Esophagus muscularis mucosa (tissue), 4 donors: ENCODE data around the gene RNF157. TPM values are rescaled to one million over a fixed set of nuclear protein-coding genes. Genes with fewer than 3 reads are reported as not detected.

Experiments used
- DNase-seq: peaks from one replicate; pipeline ENCODE4 v3.0.0-alpha.2; 2017; ENCODE audit errors: extremely low spot score
- H3K27ac ChIP-seq, 4 donors: fragments of 200-600 bp; sonication (generic); replicated peaks in 1 of 4; 1 replicate in 3 of 4; 2 replicates in 1 of 4; pipeline ENCODE4 v1.5.1; 2016 to 2019; ENCODE audit warnings: mild to moderate bottlenecking in 1 of 4
- H3K27me3 ChIP-seq, 4 donors: fragments of 200-600 bp; sonication (generic); one replicate each; pipeline versions ENCODE4 v1.5.1 to v1.6.0; 2016 to 2019
- H3K36me3 ChIP-seq, 4 donors: fragments of 200-600 bp; sonication (generic); one replicate each; pipeline ENCODE4 v1.5.1; 2016 to 2019
- H3K4me1 ChIP-seq, 4 donors: fragments of 200-600 bp; sonication (generic); one replicate each; pipeline ENCODE4 v1.5.1; 2016 to 2019
- H3K4me3 ChIP-seq, 4 donors: fragments of 200-600 bp; sonication (generic); 1 replicate in 2 of 4; 2 replicates in 2 of 4; pipeline ENCODE4 v1.5.1; 2016 to 2019; ENCODE audit warnings: mild to moderate bottlenecking in 4 of 4, moderate library complexity in 1 of 4
- H3K9me3 ChIP-seq, 4 donors: fragments of 200-600 bp; sonication (generic); 1 replicate in 3 of 4; 2 replicates in 1 of 4; pipeline ENCODE4 v1.5.1; 2016 to 2019
- EP300 ChIP-seq: sonication (generic); formaldehyde crosslinking; IDR thresholded peaks from one replicate; pipeline ENCODE4 v1.6.1; 2017; ENCODE audit warnings: antibody characterized with exemption
- POLR2A ChIP-seq: fragments of 450-650 bp; IDR thresholded peaks from one replicate; pipeline ENCODE4 v1.6.1; 2017; ENCODE audit warnings: antibody characterized with exemption, moderate library complexity, mild to moderate bottlenecking, low read depth
- POLR2AphosphoS5 ChIP-seq, 2 donors: sonication (generic); formaldehyde crosslinking; IDR thresholded peaks; one replicate each; pipeline ENCODE4 v1.6.1; 2017; ENCODE audit warnings: antibody characterized with exemption in 2 of 2
- WGBS: methylation state at CpG from one replicate; pipeline ENCODE4 v1.1.5; 2018; 5-methylcytosine and 5-hydroxymethylcytosine counted together
- intact Hi-C: fragments of 100-400 bp; cut with DNase I; formaldehyde crosslinking; loops from one replicate; pipeline ENCODE4 v1.15.1; 2023
- total RNA-seq, 4 donors: library from RNA; depleted of rRNA; stranded (reverse); fragments of >200 nt; gene quantifications; one replicate each; pipeline versions ENCODE4 v1.1.0 to v1.2.1, GENCODE V29; 2016
- TF ChIP-seq, protein P1 (sequence below), 3 experiments: fragments of 200-600 bp in 2 of 3; fragments of 450-650 bp in 1 of 3; sonication (generic) in 2 of 3; IDR thresholded peaks; one replicate each; pipeline ENCODE4 v1.5.1; 2017 to 2019; ENCODE audit warnings: antibody characterized with exemption in 3 of 3, mild to moderate bottlenecking in 2 of 3, moderate library complexity in 1 of 3

The RNF157 gene
- total RNA-seq, 4 donors from 2014 or later, result 2.1 to 8.1 (median 4.8) TPM

DNA sequence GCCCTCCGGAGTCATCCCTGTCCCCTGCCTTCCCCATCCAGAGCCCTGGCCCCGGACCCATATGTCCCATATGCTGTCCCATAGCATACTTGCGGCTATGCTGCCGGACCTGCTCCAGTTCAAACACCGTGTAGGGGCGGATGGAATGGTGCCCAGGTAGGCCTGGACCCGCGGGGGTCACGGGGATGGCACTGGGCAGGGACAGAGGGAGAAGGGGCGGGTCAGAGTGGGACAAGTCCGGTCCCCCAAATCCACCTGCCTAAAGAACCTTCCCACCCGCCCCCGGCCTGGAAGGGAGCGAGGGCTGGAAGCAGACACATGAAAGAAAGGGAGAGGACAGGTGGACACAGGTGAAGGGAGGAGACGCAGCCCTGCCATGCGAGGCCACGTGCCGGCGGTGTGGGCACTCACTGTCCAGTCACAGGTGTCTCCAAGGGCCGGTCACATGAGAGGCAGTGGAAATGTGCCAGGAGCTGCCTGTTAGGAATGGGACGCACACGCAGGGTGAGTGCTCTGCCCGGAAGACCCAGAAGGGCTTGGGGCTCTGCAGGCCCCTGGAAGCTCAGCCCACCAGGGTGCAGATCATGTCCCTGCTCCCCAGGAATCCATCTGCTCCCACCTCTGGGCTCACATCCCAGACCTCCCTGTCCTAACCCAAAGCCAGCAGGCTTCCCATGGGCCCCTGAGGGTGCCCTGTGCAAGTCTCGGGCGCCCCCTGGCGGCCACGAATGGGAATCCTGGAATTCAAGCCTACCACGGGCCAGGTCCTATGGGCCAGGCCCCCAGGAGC lies 38.9 kb upstream of the RNF157 start:
- Histone ChIP-seq H3K9me3 (no peaks in the 10 kb centered on the region), H3K27me3 (no peaks in the 10 kb centered on the region), H3K27ac (no peak overlapping the region), H3K36me3 (peaks cover 0 to 23% (median 0%) of the 10 kb centered on the region in 4 donors), H3K4me1 (peaks cover 8 to 18% (median 13%) of the 10 kb centered on the region in 4 donors), H3K4me3 (no peak overlapping the region)
- intact Hi-C loops, result loop anchor here (1.0 to 5.0 kb wide), 2 partner anchors 97 to 159 kb away; no protein-coding TSS in a partner anchor
- peak; percentile 96 for DNase-seq
- 60% methylated on average over 16 of the region's 28 CpGs for WGBS
- TF ChIP-seq EP300, result no peak
- TF ChIP-seq, protein P1, sequence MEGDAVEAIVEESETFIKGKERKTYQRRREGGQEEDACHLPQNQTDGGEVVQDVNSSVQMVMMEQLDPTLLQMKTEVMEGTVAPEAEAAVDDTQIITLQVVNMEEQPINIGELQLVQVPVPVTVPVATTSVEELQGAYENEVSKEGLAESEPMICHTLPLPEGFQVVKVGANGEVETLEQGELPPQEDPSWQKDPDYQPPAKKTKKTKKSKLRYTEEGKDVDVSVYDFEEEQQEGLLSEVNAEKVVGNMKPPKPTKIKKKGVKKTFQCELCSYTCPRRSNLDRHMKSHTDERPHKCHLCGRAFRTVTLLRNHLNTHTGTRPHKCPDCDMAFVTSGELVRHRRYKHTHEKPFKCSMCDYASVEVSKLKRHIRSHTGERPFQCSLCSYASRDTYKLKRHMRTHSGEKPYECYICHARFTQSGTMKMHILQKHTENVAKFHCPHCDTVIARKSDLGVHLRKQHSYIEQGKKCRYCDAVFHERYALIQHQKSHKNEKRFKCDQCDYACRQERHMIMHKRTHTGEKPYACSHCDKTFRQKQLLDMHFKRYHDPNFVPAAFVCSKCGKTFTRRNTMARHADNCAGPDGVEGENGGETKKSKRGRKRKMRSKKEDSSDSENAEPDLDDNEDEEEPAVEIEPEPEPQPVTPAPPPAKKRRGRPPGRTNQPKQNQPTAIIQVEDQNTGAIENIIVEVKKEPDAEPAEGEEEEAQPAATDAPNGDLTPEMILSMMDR (IDR thresholded peaks at IDR 0.05), result peak; percentile 96 to 98 (median 97)
- peak; percentile 11 to 64 for TF ChIP-seq POLR2AphosphoS5 (IDR thresholded peaks at IDR 0.05)
- no peak for TF ChIP-seq POLR2A

DNA sequence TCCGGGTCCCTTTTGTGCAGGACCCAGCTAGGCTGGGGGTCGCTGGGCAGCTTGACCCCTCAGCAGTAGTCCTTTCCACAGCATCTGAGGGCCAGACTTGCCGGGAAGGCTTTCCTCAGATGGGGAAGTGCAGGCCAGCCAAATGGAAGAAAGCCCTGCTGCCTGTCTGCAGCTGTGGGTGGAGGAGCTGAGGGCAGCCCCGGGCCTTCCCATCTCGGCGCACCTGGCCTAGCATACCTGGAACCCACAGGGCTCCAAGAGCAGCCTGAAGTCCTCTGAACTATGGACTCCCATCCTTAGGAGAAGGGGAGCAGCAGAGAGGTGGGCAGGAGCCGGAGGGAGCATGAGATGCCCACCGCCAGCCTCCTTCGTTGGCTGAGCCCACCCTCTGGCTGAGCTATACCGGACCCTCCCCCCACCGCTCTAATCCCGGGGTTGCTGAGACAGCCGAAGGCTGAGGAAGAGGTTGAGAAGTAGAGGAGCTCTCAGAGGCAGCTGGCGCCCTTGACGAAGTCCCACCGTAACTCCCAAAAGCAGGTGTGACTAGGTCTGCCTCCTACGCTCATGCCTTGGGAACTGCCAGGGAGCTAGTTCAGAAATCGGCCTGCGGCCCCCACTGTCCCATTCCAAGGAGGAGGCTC lies 38.1 kb upstream of the RNF157 start:
- H3K36me3 ChIP-seq, result peaks cover 0 to 23% (median 0%) of the 10 kb centered on the region in 4 donors
- no peaks in the 10 kb centered on the region for H3K27me3 ChIP-seq
- intact Hi-C loops, result loop anchor here (5.0 kb wide), 1 partner anchor 96 kb away; no protein-coding TSS in a partner anchor
- no peak overlapping the region for H3K4me3 ChIP-seq
- peaks cover 13 to 25% (median 18%) of the 10 kb centered on the region in 4 donors for H3K4me1 ChIP-seq
- 89% methylated on average over 15 of the region's 19 CpGs for WGBS
- TF ChIP-seq, protein P1 (IDR thresholded peaks at IDR 0.05), result no peak
- H3K9me3 ChIP-seq, result no peaks in the 10 kb centered on the region
- H3K27ac ChIP-seq, result no peak overlapping the region
- DNase-seq, result no peak

DNA sequence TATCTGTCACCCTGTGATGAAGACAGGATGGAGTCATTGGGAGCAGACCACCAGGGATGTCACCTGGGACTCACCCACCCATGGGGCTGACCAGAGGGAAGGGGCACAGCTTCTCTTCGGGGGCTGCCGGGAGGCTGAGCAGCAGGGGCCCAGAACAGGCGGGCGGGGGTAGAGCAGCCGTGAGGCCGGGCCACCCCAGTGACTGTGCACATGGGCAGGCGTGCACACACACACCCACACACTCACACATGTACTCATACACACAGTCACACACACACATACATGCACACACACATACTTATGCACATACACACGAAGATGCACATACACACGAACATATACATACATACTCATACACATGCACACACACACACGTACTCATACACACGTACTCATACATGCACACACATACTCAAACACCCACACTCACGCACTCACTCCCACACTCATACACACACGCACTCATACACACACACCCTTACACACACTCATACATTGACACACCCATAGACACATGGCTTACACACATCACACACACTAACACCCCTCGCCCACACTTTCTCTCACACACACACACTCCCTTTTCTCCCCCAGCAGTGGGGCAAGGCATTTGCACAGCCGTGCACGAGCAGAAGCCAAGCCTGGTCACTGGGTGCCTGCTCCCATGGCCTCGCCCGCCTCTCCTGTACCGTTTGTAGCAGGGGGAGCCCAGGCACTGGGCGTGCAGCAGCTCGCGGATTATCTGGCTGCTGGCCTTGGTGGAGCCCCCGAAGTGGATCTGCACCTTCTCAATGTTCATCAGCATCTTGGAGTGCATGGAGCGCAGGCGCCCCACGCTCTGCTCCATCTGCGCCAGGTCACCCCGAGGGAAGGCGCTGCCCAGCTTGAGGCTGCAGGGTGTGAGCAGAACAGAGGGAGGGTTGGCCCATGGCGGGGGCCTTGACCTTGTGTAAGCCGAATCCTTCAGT lies 37.3 kb upstream of the RNF157 start:
- intact Hi-C loops, result loop anchor here (5.0 kb wide), 1 partner anchor 95 kb away; no protein-coding TSS in a partner anchor
- 91% methylated on average over 25 of the region's 31 CpGs for WGBS

More for the DNA sequence above, 37.3 kb upstream of the RNF157 start:
- H3K27ac ChIP-seq, result no peak overlapping the region
- no peak for TF ChIP-seq EP300
- TF ChIP-seq POLR2A, result no peak
- TF ChIP-seq, protein P1 (IDR thresholded peaks at IDR 0.05), result no peak
- no peak for TF ChIP-seq POLR2AphosphoS5 (IDR thresholded peaks at IDR 0.05)
- H3K27me3 ChIP-seq, result no peaks in the 10 kb centered on the region
- H3K9me3 ChIP-seq, result no peaks in the 10 kb centered on the region
- H3K4me1 ChIP-seq, result peaks cover 13 to 32% (median 24%) of the 10 kb centered on the region in 4 donors
- peaks cover 0 to 23% (median 0%) of the 10 kb centered on the region in 4 donors for H3K36me3 ChIP-seq
- no peak for DNase-seq
- no peak overlapping the region for H3K4me3 ChIP-seq
